ENCODE data around the gene KDM4C. TPM values are rescaled to one million over a fixed set of nuclear protein-coding genes. Genes with fewer than 3 reads are reported as not detected.

KDM4C gene
- total and polyA plus RNA-seq, 2 donors (not counting 1 experiment from before 2014, with no cell fraction given) = 49.7 to 141 TPM

GRCh38 chr9:6937209-6937608 lies 179.4 kb downstream of the KDM4C start:
- no CpG with 5 or more reads among the region's 2 CpGs for WGBS (ENCODE audit: insufficient coverage)
- ATAC-seq (ENCODE audit: low read depth) = no peak
- H3K27me3 Mint-ChIP-seq = no peaks in the 10 kb centered on the region

GRCh38 chr9:6938447-6938846 lies 180.7 kb downstream of the KDM4C start:
- Histone ChIP-seq H3K9ac (ENCODE audit: low read length) (no peak overlapping the region), H3K27me3 (replicated peaks in 1 of 4; ENCODE audit: control extremely low read depth in 1 of 4, control insufficient read depth in 3 of 4, insufficient read depth in 4 of 4, low read length in 3 of 4) (no peaks in the 10 kb centered on the region), H3K4me1 (ENCODE audit: control insufficient read depth in 2 of 2, insufficient read depth in 2 of 2, low read length in 2 of 2) (peaks cover 0 to 6% of the 10 kb centered on the region in 2 donors), H3K4me3 (ENCODE audit: control extremely low read depth in 1 of 5, extremely low read depth in 1 of 5, insufficient read depth in 1 of 5, low read depth in 2 of 5, low read length in 4 of 5) (no peak overlapping the region), H3K4me2 (replicated peaks; ENCODE audit: low read depth, low read length, poor library complexity, severe bottlenecking) (no peak overlapping the region), H3K36me3 (replicated peaks in 1 of 2; ENCODE audit: control extremely low read depth in 1 of 2, control insufficient read depth in 1 of 2, extremely low read depth in 1 of 2, insufficient read depth in 2 of 2, low read length in 1 of 2) (peaks cover 0 to 4% of the 10 kb centered on the region in 2 experiments), H3K9me3 (ENCODE audit: control extremely low read depth in 1 of 3, control insufficient read depth in 2 of 3, insufficient read depth in 1 of 3, low read length in 2 of 3) (peaks cover 0 to 6% (median 0%) of the 10 kb centered on the region in 3 donors), H4K20me1 (ENCODE audit: control insufficient read depth, insufficient read depth, low read length, poor library complexity, severe bottlenecking) (peaks cover 11% of the 10 kb centered on the region), H2AFZ (ENCODE audit: insufficient read depth, low read depth, low read length, poor library complexity, severe bottlenecking) (no peak overlapping the region), H3K27ac (ENCODE audit: low read length in 2 of 2) (no peak overlapping the region), H3K79me2 (ENCODE audit: control insufficient read depth, insufficient read depth, low read length) (peaks cover 63% of the 10 kb centered on the region)
- Mint-ChIP-seq H3K27me3 (no peaks in the 10 kb centered on the region), H3K4me1 (peaks cover 23% of the 10 kb centered on the region), H3K9me3 (ENCODE audit: insufficient read depth) (no peaks in the 10 kb centered on the region), H3K4me3 (no peak overlapping the region), H3K27ac (no peak overlapping the region)
- DNase-seq = no peak
- POLR2A ChIA-PET = no interaction called here
- WGBS (ENCODE audit: insufficient coverage) = 87% methylated on average over 3 of the region's 3 CpGs
- intact Hi-C loops (cut with micrococcal nuclease) = no loop called here
- no peak for ATAC-seq (ENCODE audit: low read depth)
- TF ChIP-seq EZH2 (IDR thresholded peaks at IDR 0.05; ENCODE audit: borderline replicate concordance, insufficient read depth, low read depth, low read length, poor library complexity, severe bottlenecking) = no peak
- TF ChIP-seq CTCF (IDR thresholded peaks at IDR 0.05) = no peak
- CTCF ChIA-PET = no interaction called here

More at GRCh38 chr9:6937209-6937608, 179.4 kb downstream of the KDM4C start:
- no peak overlapping the region for H3K4me3 Mint-ChIP-seq
- Histone ChIP-seq H3K4me1 (ENCODE audit: control insufficient read depth in 2 of 2, insufficient read depth in 2 of 2, low read length in 2 of 2) (peaks cover 9 to 18% of the 10 kb centered on the region in 2 donors), H4K20me1 (ENCODE audit: control insufficient read depth, insufficient read depth, low read length, poor library complexity, severe bottlenecking) (peaks cover 13% of the 10 kb centered on the region), H2AFZ (ENCODE audit: insufficient read depth, low read depth, low read length, poor library complexity, severe bottlenecking) (no peak overlapping the region), H3K9ac (ENCODE audit: low read length) (no peak overlapping the region), H3K36me3 (replicated peaks in 1 of 2; ENCODE audit: control extremely low read depth in 1 of 2, control insufficient read depth in 1 of 2, extremely low read depth in 1 of 2, insufficient read depth in 2 of 2, low read length in 1 of 2) (peaks cover 0 to under 1% of the 10 kb centered on the region in 2 experiments), H3K9me3 (ENCODE audit: control extremely low read depth in 1 of 3, control insufficient read depth in 2 of 3, insufficient read depth in 1 of 3, low read length in 2 of 3) (peaks cover 0 to 6% (median 0%) of the 10 kb centered on the region in 3 donors), H3K79me2 (ENCODE audit: control insufficient read depth, insufficient read depth, low read length) (peaks cover 66% of the 10 kb centered on the region), H3K27me3 (replicated peaks in 1 of 4; ENCODE audit: control extremely low read depth in 1 of 4, control insufficient read depth in 3 of 4, insufficient read depth in 4 of 4, low read length in 3 of 4) (no peaks in the 10 kb centered on the region), H3K27ac (ENCODE audit: low read length in 2 of 2) (no peak overlapping the region), H3K4me2 (replicated peaks; ENCODE audit: low read depth, low read length, poor library complexity, severe bottlenecking) (no peak overlapping the region), H3K4me3 (ENCODE audit: control extremely low read depth in 1 of 5, extremely low read depth in 1 of 5, insufficient read depth in 1 of 5, low read depth in 2 of 5, low read length in 4 of 5) (no peak overlapping the region)
- ChIA-PET POLR2A (no interaction called here), CTCF (no interaction called here)
- TF ChIP-seq EZH2 (IDR thresholded peaks at IDR 0.05; ENCODE audit: borderline replicate concordance, insufficient read depth, low read depth, low read length, poor library complexity, severe bottlenecking) = no peak
- TF ChIP-seq CTCF (IDR thresholded peaks at IDR 0.05) = no peak
- H3K9me3 Mint-ChIP-seq (ENCODE audit: insufficient read depth) = no peaks in the 10 kb centered on the region
- DNase-seq = no peak
- H3K27ac Mint-ChIP-seq = no peak overlapping the region
- intact Hi-C loops (cut with micrococcal nuclease) = no loop called here
- peaks cover 34% of the 10 kb centered on the region for H3K4me1 Mint-ChIP-seq
